Tibial nerve (tissue), 4 donors: ENCODE results near the gene EMC9. TPM values are rescaled to one million over a fixed set of nuclear protein-coding genes. Genes with fewer than 3 reads are reported as not detected.
A peak's percentile ranks its signal among the peaks of the same experiment; 100 is the strongest.

ENCODE experiments used
- DNase-seq, 2 donors: peaks; one replicate each; pipeline ENCODE4 v3.0.0-alpha.2; 2019; ENCODE audit warnings: low spot score in 2 of 2
- H3K27ac ChIP-seq, 4 donors: fragments of 200-600 bp; sonication (generic) in 3 of 4; one replicate each; pipeline ENCODE4 v1.5.1; 2017 to 2019; ENCODE audit warnings: mild to moderate bottlenecking in 1 of 4
- H3K27me3 ChIP-seq, 2 donors: fragments of 200-600 bp; sonication (generic) in 1 of 2; one replicate each; pipeline versions ENCODE4 v1.5.1 to v1.6.0; 2017 to 2019
- H3K36me3 ChIP-seq, 3 donors: fragments of 200-600 bp; sonication (generic); one replicate each; pipeline ENCODE4 v1.5.1; 2018 to 2019
- H3K4me1 ChIP-seq, 4 donors: fragments of 200-600 bp; sonication (generic) in 3 of 4; one replicate each; pipeline ENCODE4 v1.5.1; 2017 to 2019
- H3K4me3 ChIP-seq, 4 donors: fragments of 200-600 bp; sonication (generic) in 3 of 4; one replicate each; pipeline ENCODE4 v1.5.1; 2017 to 2019; ENCODE audit warnings: mild to moderate bottlenecking in 1 of 4, moderate library complexity in 1 of 4
- H3K9me3 ChIP-seq, 4 donors: fragments of 200-600 bp; sonication (generic) in 3 of 4; one replicate each; pipeline ENCODE4 v1.5.1; 2017 to 2019
- CTCF ChIP-seq, 5 experiments: fragments of 200-600 bp in 3 of 5; fragments of 450-650 bp in 2 of 5; sonication (generic) in 3 of 5; IDR thresholded peaks; one replicate each; pipeline ENCODE4 v1.5.1; 2016 to 2019; ENCODE audit warnings: antibody characterized with exemption in 5 of 5, mild to moderate bottlenecking in 3 of 5, moderate library complexity in 2 of 5
- EP300 ChIP-seq, 2 donors: sonication (generic); formaldehyde crosslinking; IDR thresholded peaks; one replicate each; pipeline ENCODE4 v1.6.1; 2017; ENCODE audit warnings: antibody characterized with exemption in 2 of 2, mild to moderate bottlenecking in 1 of 2
- POLR2A ChIP-seq, 2 donors: fragments of 450-650 bp; IDR thresholded peaks; one replicate each; pipeline ENCODE4 v1.6.1; 2017; ENCODE audit warnings: antibody characterized with exemption in 2 of 2, mild to moderate bottlenecking in 2 of 2, moderate library complexity in 2 of 2
- WGBS, 2 donors: methylation state at CpG; one replicate each; pipeline ENCODE4 v1.1.5; 2018; 5-methylcytosine and 5-hydroxymethylcytosine counted together
- total RNA-seq, 4 donors: library from RNA; depleted of rRNA; stranded (reverse); fragments of >200 nt; gene quantifications; one replicate each; pipeline ENCODE4 v1.1.0, GENCODE V29; 2016

EMC9 gene
- total RNA-seq, 4 donors from 2014 or later: 9.2 to 22.7 (median 14.4) TPM

- DNase-seq: peak; percentile 82 to 92
- Histone ChIP-seq H3K36me3 (peaks cover 0 to 72% (median 2%) of the 10 kb centered on the region in 3 donors), H3K4me3 (peak within 1 kb of the TSS; percentile 53 to 86 (median 67)), H3K9me3 (no peaks in the 10 kb centered on the region), H3K27ac (peak within 1 kb of the TSS; percentile 33 to 87 (median 52)), H3K27me3 (no peaks in the 10 kb centered on the region), H3K4me1 (peaks cover 0 to 37% (median 11%) of the 10 kb centered on the region in 4 donors)
- TF ChIP-seq EP300 (IDR thresholded peaks at IDR 0.05) (peak; percentile 91 to 95), POLR2A (IDR thresholded peaks at IDR 0.05) (peak; percentile 24 to 31), CTCF (IDR thresholded peaks at IDR 0.05) (peak in 1 of 5 experiments; percentile 35)
- WGBS, 2 donors: 0 to 2% methylated on average over 45 to 49 of the region's 65 CpGs
These were observed 47.1 kb upstream of the EMC9 start, which contains the start of gene IPO4 for GRCh38 chr14:24188251-24189058. Gene IPO4 (minus strand): TSS chr14:24188816. CDS start chr14:24188787, 29 bp downstream.

GRCh38 chr14:24187539-24187915 lies 46.1 kb upstream of the EMC9 start:
- DNase-seq: no peak
- TF ChIP-seq CTCF (IDR thresholded peaks at IDR 0.05) (no peak), EP300 (IDR thresholded peaks at IDR 0.05) (no peak), POLR2A (IDR thresholded peaks at IDR 0.05) (no peak)
- H3K9me3 ChIP-seq: no peaks in the 10 kb centered on the region
- H3K36me3 ChIP-seq: peaks cover 0 to 73% (median 2%) of the 10 kb centered on the region in 3 donors
- 81 to 89% methylated on average over 2 of the region's 2 CpGs for WGBS, 2 donors
- peak overlapping the region in 1 of 4 donors; percentile 87 for H3K27ac ChIP-seq
- H3K4me3 ChIP-seq: peak overlapping the region in 2 of 4 donors; percentile 59 to 86
- H3K27me3 ChIP-seq: no peaks in the 10 kb centered on the region
- peaks cover 0 to 34% (median 11%) of the 10 kb centered on the region in 4 donors for H3K4me1 ChIP-seq

- H3K27ac ChIP-seq: peak overlapping the region in 1 of 4 donors; percentile 87
- no peaks in the 10 kb centered on the region for H3K27me3 ChIP-seq
- DNase-seq: no peak
- H3K4me3 ChIP-seq: no peak overlapping the region
- peaks cover 0 to 73% (median 2%) of the 10 kb centered on the region in 3 donors for H3K36me3 ChIP-seq
- H3K4me1 ChIP-seq: peaks cover 0 to 30% (median 11%) of the 10 kb centered on the region in 4 donors
- TF ChIP-seq CTCF (IDR thresholded peaks at IDR 0.05): no peak
- no peak for TF ChIP-seq POLR2A (IDR thresholded peaks at IDR 0.05)
- no peak for TF ChIP-seq EP300 (IDR thresholded peaks at IDR 0.05)
- H3K9me3 ChIP-seq: no peaks in the 10 kb centered on the region
- 91 to 94% methylated on average over 10 of the region's 10 CpGs for WGBS, 2 donors
These were observed 45.6 kb upstream of the EMC9 start for GRCh38 chr14:24186831-24187538.

- H3K27me3 ChIP-seq: no peaks in the 10 kb centered on the region
- no peak overlapping the region for H3K27ac ChIP-seq
- TF ChIP-seq EP300 (IDR thresholded peaks at IDR 0.05) (no peak), POLR2A (IDR thresholded peaks at IDR 0.05) (no peak), CTCF (IDR thresholded peaks at IDR 0.05) (no peak)
- H3K4me1 ChIP-seq: peaks cover 0 to 28% (median 11%) of the 10 kb centered on the region in 4 donors
- H3K36me3 ChIP-seq: peaks cover 0 to 75% (median 2%) of the 10 kb centered on the region in 3 donors
- H3K4me3 ChIP-seq: no peak overlapping the region
- no peaks in the 10 kb centered on the region for H3K9me3 ChIP-seq
- whole genome bisulfite sequencing, 2 donors: 88 to 91% methylated on average over 11 of the region's 11 CpGs
- DNase-seq: no peak
These were observed 44.4 kb upstream of the EMC9 start for GRCh38 chr14:24185741-24186140.
